ENCODE measurements around the gene BPIFB3.

- TF ChIP-seq CTCF (IDR thresholded peaks at IDR 0.05) (no peak), EZH2 (IDR thresholded peaks at IDR 0.05) (no peak)
Observed at GRCh38 chr20:33028875-33029274, 24.8 kb upstream of the BPIFB3 start.

All from neural progenitor cell (in vitro differentiated cells).